Endometrium (tissue), 2 donors: ENCODE data around the gene ADAMTS16.

ENCODE experiments used
- FAIRE-seq: peaks from 2 replicates; lab custom pipeline; 2012; peaks lifted over from hg19 to GRCh38; lab: Jason Lieb, UNC
- donor health status: control.
- donor health status: control.

Gene ADAMTS16

DNA sequence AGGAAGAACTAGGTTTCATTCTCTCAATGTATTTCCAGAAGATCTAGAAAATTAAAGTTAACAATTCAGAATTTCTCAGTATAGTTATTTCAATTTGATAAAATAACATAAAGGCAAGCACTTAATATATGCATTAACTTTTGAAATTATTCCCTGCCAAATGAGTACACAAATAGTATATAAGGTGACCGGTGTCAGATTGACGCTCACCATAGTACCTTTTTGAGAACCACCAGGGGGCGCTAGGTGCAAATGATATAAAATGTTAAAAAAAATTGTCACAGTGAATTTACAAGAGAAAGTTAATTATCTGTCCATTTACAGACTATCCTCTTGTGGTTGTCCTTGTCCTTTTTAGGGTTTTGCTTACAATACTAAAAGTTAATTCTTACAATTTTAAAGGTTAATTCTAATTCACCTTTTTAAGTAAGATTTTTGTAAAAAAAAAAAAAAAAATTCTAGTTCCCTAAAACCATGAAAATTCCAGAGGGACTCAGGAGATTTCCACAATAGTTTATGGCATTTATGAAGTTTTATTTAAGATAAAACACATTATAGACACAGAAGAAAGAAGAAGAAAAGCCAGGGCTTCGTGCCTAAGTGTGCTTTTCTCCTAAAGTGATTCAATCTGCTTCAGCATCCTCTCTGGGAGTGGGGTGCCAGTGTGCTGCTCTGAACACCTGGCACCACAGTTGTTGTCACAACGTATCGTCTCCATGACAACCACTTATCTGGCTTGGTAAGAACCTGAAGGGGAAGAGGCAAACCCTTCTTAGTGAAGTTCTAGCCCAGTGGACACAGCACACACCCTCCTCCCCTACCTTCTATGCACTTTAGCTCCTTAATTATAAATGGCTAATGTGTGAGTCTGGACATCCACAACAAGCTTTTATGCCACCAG, 1.7 kb downstream of the ADAMTS16 start:
- FAIRE-seq = peak; percentile 96

DNA sequence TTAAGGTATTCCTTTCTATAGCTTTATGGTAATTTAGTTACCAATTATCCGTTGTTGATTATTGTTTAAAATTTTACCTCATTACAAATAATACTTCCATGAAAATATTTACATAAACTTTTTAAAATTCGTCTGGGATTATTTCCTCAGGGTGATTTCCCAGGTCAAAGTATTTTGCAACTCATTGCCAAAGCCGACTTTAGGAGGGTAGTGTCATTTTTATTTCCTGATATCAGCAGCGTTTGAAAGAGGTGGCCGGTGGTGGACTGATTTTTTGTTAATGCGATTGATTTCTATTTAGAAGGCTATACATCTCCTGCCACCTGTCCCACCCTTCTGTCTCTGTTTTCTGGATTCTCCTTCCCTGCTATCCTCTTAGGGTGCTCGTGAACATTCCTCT, 4.3 kb downstream of the ADAMTS16 start:
- no peak for FAIRE-seq

DNA sequence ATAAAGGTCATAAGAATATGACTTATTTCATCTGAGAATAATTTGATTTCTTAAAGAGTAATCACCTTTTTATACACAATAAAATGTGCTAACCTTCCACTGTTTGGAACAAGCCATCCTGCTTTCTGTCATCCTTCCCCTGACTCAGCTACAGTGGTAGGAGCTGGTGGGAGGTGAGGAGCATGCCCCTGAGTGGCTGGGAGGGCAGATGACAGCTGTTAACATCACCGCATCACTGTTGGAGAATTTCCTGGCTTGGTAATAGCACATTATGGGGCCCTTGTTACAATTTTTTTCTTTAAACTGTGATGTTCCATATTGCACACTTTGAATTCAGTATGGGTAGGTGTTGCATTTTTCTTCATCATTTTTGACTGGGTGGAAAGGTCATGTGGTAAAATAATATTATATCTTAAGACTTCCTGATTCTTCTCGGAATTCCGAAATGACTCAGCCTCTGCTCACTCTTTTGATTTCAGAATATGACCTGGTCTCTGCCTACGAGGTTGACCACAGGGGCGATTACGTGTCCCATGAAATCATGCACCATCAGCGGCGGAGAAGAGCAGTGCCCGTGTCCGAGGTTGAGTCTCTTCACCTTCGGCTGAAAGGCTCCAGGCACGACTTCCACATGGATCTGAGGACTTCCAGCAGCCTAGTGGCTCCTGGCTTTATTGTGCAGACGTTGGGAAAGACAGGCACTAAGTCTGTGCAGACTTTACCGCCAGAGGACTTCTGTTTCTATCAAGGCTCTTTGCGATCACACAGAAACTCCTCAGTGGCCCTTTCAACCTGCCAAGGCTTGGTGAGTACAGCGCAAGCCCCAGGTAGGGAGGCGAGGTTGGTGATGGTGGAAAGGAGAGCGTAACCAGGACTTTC, 5.8 kb downstream of the ADAMTS16 start:
- no peak for FAIRE-seq

DNA sequence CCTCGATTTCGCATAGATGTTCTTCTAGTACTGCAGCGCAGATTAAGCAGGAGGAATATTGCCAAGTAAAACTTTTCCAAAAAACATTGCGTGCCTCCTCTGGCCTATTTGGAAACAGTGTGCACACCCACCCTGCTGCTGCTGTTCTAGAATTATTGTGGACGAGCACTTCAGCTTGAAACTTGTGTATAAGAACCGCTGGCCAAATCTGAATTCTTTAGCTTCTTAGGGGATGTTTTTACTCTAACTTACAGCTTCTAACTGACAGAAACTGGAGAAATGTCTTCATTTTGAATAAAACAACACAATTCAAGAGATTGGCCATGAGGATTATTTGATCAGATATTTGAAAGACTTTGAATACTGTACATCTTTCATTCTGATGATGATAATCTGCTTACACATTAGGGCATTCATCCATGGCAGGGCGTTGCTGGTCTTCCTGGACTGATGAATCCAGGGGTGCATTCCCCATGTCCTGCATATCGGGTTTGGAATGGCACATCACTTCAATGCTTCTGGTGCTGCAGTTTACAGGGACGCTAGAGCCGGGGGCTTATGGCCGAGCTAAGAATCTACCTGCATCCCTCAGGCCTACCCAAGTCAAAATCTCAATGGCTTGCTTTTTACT, 6.5 kb downstream of the ADAMTS16 start:
- no peak for FAIRE-seq

DNA sequence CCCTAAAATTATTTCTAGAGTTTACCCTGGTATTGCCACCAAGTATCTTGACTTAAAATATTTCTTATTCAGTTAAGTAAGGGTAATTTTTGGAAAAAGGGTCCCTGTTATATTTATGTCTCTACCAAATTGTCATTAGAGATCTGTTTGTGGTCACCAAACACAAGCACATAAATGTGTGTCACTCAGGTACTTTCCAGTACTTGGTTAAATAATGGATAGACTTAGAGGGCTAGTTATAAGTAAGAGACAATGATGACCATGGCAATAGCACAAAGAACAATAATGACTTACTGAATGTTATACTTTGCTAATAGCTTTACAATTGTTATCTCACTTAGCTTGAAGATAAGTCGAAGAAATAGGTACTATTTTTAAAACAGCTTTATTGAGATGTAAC, 9.0 kb downstream of the ADAMTS16 start:
- FAIRE-seq = no peak

DNA sequence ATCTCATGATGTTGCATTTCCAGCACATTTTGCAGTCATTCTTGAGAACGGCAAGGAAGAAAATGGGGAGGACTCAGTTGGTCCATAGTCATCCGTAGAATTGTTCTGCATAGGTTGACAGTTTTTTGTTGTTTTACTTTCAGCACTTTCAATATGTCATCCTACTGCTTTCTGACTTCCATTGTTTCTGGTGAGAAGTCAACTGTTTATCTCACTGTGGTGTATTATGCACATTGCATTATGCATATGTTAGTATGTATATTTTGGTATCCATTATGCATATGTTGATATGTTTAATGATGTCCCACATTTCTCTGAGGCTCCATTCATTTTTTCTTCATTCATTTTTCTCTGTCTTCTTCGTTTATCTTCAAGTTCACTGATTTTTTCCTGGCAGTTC, 10.5 kb downstream of the ADAMTS16 start:
- no peak for FAIRE-seq

DNA sequence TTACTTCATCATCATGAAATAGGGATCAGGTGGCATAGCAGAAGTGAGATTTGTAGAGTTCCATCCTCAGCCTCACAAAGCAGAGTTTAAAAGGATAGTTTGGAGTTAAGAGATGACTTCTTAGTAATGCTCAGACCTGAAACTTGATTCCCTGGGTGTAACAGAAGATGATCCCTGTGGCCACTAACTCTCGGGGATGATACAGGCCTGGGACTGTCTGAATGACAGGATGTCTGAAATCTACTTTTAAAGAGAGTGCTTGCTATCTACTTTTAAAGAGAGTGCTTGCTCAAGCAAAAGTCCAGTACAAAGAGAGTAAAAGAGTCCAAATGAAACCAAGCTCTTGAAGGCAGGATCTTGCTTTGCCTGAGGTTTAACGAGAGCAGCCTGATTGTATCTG, 14.6 kb downstream of the ADAMTS16 start:
- FAIRE-seq = no peak

DNA sequence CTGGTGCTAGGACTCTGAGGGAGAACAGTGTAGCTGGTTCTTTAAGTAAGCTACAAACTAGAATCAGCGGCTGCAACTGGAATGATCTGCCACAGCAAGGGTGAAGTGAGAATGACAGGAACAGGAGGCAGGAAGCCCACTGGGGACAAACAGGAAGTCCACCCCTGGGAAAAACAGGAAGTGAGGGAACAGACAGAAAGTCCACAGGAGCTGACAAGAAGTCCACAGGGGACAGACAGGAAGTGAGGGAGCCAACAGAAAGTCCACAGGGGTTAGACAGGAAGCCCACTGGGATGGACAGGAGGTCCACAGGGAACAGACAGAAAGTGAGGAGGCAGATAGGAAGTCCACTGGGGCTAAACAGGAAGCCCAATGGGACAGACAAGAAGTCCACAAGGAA, 15.5 kb downstream of the ADAMTS16 start:
- no peak for FAIRE-seq

DNA sequence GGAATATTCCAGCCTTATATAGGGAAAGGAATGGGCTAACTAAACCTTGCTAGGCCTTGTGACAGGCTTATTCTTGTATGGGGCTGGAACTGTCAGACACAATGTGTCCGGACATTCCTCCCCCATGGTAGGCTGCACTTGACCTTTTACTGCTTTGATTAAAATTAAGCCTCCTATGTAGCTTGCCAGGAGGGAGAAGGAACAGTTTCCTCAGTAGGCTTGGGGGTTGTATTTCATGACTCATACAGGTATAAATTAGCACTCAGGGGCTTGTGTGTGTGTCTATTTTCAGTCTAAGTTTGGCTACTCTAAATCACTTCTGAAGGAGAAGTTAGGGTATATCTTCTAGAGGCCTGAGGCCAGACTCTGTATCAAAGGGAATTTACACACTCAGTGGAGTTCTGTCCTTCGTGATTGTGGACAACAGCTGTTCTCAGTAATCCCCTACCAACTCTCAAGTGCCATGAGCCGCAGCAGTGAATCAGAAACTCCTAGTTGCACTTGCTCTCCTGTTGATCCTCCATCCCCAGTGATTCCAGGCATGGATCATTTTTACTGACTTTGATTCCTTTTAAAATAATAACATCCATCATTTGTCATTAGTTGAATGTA, 16.4 kb downstream of the ADAMTS16 start:
- no peak for FAIRE-seq

DNA sequence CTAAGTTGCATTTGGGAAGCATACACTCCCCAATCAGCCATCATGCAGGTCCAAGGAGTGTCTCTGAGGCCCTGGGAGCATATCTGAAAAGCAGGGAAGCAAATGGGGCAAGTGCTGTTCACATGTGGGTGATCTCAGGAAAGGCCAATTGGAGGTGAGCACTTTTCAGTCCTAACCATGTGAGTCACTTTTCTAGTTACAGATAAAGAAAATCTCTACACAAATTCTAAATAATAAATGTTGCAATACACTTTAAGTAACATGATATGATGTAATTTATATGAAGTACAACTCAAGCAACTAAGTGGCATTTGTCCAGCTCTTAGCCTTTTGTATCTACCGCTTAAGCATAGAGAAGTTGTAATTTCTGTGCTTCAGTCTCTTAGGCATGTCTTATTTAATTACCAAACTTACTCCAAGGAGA, 18.4 kb downstream of the ADAMTS16 start:
- FAIRE-seq = no peak

DNA sequence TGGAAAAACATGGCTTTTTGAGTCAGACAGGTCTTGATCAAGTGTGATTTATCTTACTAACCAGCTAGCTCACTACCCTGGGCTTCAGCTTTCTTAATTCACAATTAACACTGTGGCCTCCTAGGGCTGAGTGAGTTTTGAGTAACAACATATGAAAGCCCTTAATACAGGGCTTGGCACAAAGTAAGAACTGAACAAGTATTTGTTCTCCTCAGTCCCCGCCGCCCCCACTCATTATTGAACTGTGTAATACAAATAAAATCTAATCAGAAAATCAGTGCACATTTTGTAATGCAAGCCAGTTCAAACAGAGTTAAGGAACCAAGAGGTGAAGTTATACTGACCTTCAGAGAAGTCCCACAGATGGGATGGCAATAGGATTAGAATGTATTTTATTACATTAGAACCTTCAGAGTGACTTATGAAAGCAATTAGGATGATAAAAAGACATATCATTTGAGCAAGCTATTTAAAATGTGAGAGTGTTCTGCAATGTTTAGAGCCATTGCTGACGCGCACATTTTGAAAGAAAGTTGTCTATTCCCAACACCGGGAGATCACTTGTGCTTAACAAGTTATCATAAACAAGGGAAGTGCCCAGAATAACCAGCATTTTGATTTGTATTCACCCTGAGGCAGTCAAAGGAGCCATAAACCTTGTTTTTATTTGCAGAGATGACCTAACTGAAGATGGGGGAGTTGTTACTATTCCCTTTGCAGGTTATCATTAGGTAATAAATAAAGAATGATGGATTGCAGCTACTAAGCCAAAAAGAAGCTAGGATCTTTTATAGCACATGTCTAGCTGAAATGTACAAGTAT, 19.4 kb downstream of the ADAMTS16 start:
- FAIRE-seq = peak; percentile 79

DNA sequence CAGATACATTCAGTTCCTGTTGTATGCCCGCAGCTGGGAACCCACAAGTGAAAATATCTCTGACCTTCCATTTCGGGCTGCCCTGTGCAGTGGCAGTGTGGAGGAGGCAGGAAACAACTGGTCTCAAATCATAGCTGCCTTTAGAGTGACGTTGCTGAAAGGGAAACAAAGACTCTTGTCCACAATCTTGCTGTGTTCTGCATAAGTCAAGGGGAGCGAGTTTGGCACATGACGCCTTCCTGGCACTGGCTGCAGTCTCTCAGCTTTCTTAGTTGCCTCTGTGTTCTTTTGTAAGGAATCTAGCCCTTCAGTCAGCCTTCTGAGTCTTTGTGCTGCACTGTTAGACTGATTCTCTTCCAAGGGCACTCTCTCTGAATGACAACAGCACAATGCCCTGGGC, 24.0 kb downstream of the ADAMTS16 start:
- no peak for FAIRE-seq

DNA sequence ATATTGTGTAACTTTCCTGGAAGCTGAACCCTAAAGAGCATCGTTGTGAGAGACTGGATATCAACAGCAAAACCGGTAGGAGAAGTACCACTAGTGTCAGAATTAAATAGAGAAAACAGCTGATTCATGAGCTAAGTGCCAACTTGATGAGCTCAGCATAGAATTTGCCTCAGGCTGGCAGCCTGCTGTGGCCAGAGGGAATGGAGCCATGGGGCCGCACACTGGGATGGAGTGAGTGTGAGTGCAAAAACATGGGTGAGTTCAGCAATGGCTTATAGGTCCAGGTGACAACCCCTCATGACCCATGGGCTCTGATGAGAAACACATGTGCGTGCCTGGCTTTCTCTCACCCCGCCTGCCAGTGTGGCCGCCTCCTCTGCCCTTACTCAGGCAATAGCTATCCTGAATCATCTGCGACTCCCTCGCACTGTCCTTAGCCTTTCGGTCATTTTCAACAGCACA, 25.4 kb downstream of the ADAMTS16 start:
- no peak for FAIRE-seq

DNA sequence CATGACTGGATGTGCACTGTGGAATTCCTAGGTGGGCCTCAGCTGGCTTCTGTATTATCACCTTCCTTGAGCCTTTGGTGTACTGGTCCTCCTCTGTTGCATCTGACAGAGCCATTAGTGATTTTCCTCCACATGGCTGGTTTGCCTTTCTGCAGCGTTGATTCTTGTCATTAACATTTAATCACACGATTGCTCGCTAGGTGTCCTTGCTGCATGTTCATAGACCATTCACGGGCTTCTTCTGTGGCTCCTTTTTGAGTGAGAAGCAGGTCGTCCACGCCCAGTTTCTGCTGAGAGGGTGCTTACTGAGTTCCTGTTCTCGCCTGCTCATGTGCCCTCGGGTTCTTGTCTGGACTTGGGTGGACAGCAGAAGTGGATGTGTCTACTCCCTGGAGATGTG, 29.3 kb downstream of the ADAMTS16 start:
- FAIRE-seq = no peak

DNA sequence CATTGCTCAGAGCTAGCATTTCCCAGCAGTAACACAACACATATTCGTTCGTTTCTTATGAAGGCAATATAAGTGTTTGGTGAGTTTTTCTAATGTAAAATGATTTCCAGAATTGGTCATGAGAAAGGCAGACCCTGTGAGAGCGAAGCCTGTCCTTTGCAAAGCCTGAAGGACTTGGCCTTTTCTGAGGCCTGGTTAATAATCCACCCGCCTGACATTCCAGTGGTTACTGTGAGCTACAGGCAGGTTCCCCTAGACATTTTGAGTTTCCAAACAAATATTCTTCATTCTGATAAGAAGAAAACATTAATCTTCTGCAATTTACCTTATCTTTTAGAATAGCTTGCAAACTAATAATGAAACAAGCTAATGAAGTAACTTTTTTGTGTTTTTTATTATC, 38.0 kb downstream of the ADAMTS16 start:
- FAIRE-seq = no peak

DNA sequence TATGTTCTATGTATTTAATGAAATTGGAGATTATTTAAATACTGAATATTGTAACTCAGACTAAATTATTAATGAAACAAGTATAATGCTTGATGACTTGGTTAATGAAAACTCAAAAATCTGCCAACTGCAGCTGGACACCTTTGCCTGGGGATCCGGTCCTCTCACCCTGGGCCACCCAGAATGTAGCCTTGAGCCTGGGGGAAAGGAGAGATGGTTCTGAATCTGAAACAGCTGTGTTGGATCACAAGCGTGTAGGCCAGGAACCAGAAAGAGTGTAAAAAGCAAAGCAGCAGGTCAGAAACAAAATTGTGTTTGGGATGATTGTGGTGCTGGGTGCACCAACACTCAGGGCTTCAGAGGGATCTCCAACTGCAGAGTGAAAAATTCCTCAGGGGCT, 38.5 kb downstream of the ADAMTS16 start:
- no peak for FAIRE-seq

DNA sequence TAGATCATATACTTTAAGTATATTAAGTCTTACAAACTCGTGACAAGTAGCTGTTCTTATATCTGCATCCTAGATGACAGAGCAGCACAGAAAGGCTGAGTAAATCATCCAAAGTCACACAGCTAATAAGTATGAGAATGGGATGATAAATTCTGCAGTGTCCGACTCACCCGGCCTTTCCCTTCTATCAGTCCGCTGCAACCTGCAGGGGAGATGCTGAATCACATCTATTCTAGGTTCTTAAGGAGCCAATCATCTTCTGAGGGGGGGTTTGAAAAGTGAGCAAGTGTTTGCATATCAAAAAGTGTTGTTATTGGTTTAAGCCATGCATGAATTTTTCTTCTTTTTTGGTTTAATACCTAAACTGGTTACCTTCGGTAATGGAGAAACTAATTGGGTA, 38.9 kb downstream of the ADAMTS16 start:
- FAIRE-seq = no peak

DNA sequence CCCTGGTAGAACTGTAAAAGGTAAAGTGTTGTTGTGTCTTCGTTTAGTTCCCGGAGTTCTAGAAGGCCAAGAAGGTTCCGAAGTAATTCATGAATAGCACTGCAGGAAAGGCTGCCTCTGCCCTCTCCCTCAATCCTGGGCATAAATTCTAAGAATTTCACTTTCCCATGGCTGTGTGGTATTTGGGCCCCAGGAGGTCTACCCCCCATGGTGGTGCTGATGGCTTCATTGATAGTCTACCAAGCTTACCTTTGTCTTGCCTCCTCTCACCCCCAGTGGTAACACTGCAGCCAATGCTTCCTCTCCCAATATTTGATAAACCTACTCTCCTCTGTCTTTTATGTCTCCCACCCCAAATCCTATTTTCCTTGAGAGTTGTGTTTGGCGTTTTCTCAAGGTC, 39.5 kb downstream of the ADAMTS16 start:
- FAIRE-seq = no peak

DNA sequence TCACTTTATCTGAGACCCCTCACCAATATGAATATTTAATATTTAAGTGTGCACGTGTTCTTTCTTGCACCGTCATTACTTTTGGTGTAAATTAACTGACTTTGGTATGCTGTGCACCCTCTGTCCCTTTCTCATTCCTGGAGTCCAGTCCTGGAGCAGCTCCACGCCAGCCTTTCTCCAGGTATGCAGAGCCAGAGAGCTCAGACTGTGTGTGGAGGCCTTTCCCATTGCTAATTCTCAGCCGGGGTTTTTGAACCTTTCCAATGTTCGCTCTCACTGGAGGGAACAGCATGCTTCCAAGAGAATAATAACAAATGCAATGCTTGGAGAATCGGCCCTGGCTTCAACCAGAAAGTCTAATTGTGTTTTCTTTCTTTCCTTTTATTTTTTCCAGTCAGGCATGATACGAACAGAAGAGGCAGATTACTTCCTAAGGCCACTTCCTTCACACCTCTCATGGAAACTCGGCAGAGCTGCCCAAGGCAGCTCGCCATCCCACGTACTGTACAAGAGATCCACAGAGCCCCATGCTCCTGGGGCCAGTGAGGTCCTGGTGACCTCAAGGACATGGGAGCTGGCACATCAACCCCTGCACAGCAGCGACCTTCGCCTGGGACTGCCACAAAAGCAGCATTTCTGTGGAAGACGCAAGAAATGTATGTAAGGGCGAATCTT, 41.7 kb downstream of the ADAMTS16 start:
- no peak for FAIRE-seq

DNA sequence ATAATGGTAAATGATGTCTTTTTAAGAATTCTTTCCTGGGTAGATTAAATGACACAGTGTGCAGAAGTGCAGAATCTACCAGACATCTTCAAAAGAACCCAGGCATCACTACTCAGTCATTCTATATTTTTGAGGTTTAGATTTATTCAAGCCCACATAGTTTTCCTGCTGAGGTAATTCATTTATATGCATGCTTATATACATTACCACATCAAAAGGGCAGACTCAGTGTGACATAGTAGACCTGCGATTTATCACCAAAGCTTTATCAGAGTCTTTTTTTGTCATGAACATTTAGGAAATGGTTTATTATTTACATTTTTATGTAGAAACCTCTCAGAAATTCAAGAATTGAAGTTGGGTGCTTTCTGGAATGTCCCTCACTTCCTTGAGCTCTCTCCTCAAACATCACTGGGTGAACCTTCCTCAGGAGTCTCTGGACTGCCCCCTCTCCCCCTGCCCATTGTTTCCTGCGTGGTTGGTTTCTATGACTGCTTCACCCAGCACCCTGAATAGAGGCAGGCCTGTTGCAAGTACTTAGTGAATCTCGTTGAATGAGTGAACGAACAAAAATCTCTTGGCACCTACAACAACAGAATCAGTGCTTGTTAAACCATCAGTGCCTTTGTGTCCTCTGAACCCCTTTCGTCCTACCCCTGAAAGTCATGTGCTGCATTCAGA, 42.5 kb downstream of the ADAMTS16 start:
- FAIRE-seq = no peak
